ENCODE measurements around the gene TMEM266. TPM values are rescaled to one million over a fixed set of nuclear protein-coding genes. Genes with fewer than 3 reads are reported as not detected.

TMEM266 gene
- total RNA-seq, 1 donor from 2014 or later, result not detected

DNA sequence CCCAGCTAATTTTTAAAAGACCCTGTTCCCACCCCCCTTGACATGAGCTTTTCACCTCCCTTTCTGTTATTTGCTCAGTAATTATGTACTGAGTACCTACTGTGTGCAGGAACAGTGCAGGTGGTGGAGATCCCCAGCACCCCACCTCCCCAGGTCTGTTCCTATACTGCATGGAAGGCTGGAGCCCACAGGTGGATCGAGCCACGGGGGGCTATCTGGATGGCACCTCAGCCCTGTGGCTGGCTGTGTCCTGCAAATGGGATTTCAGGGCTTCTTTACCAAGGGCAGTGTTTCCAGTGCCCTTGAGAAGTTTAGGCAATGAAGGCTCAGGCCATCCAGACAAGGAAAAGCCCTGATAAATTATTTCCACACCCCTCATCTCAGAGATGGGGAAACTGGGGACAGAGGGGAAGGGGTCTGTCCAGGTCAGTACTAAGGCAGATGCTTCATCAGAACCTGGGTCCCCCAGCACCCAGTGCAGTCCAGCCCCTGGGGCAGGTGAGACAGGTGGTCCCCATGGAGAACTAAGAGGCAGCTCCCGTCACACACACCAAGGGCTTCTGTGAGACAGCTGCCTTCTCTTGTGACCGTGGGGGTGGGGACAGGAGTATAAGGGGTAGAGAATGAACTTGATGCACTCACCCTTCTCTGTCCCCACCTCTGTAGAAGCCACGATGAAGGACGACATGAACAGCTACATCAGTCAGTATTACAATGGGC, 141.9 kb downstream of the TMEM266 start:
- no peak for DNase-seq (ENCODE audit: low read depth in 2 of 2)

GRCh38 chr15:76203346-76204108, 143.7 kb downstream of the TMEM266 start:
- no peak for DNase-seq (ENCODE audit: low read depth in 2 of 2)

DNA sequence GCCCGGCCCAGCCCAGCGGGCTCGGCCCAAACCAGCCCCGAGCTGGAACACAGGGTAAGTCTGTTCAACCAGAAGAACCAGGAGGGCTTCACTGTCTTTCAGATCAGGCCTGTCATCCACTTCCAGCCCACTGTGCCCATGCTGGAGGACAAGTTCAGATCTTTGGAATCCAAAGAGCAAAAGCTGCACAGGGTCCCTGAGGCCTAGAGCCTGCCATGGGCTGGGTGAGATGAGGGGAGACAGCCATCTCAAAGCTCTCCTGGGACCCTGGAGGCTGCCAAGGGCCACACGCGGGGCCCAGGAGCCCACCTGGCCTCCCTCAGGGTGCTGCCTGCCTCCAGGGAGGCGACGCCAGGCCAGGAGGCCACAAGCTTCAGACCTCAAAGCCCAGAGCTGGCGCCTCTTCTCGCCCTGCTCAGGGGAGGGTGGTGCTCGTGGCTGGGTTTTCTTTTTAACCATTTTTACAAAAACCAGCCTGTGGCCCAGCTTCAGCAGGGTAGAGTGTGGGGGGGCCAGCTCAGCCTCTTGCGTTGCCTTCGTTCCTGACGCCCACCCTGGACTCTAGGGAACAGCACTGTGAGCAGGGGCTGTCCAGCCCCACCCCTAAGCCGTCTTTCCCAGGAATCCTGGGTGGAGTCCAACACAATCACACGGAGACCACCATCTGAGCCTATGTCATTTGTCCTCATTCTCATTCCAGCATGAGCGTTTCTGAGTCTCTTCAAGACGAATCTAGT, 144.5 kb downstream of the TMEM266 start:
- no peak for DNase-seq (ENCODE audit: low read depth in 2 of 2)

- DNase-seq (ENCODE audit: low read depth in 2 of 2), result no peak
These were observed 145.2 kb downstream of the TMEM266 start for GRCh38 chr15:76204916-76205460.

- peak; percentile 79 to 91 for DNase-seq (ENCODE audit: low read depth in 2 of 2)
These were observed 146.7 kb downstream of the TMEM266 start for GRCh38 chr15:76206325-76206976.

DNA sequence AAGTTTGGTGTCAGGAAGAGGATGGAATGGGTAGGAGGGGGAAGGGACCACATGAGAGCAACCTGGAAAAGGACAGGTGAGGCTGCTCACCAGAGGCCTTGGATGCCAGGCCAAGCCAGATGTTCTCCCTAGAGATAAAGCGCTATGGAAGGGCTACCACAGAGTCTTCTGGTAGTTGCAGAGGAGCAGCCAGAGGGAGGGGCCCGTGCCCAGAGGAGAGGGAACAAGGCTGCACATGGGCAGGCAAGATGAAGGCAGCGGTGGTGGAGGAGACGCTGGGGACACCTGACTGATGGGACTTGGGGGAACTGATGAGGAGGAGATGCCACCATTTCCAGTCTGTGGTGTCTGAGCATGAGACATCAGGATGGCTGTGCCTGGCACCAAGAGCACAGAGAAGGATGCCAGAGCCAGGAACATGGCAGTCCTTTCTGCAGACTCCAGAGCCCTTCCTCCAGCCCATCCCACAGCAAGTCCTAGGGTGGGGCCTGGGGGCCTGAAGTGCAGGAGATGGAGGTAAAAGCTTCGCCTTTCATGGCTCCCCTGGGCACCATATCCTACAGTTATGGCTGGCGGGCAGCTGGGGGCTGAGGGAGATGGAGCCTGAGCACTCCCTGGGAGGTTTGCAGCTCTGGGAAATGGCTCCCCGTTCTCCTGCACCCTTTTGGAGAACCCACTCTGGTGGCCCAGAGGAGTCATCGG, 148.4 kb downstream of the TMEM266 start:
- no peak for DNase-seq (ENCODE audit: low read depth in 2 of 2)

- no peak for DNase-seq (ENCODE audit: low read depth in 2 of 2)
These were observed 149.1 kb downstream of the TMEM266 start for GRCh38 chr15:76208786-76209424.

DNA sequence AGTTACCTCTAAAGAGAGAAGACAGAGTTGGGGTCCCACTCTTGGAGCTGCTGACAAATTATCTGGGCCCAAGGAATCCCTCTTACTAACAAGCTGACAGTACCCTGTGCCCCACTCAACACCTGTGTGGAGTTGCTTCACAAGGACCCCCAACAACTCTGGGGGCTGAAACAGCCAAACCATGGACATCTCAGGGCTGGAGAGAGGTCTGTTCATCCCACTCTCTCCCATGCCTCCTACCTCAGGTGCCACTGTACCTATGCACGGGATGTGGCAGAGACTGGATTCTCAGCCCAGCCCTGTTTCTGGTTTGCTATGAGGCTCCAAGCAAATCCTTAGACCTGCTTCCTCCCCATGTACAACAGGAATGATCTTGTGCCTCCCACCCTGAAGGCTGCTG, 149.7 kb downstream of the TMEM266 start:
- DNase-seq (ENCODE audit: low read depth in 2 of 2), result no peak

DNA sequence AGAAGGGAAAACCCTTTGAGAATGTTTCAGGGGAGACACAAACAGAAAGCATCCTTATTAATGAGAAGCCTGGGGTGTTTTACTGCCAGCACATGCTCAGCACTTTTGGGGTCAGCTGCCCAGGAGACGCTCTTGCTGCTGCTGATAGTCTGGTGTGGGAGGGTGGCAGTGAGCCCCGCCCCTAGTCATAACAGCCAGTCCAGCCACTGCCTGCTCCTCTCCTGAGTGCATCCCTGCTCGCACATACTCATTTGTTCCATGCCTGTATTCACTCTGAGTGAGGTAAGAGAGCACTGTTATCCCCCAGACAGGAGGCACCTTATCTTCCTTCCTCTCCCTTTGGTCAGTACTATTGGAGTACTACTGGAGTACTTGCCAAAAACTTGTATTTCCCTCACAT, 150.2 kb downstream of the TMEM266 start:
- peak in 1 of 2 donors; percentile 36 for DNase-seq (ENCODE audit: low read depth in 2 of 2)

GRCh38 chr15:76215634-76216033, 155.8 kb downstream of the TMEM266 start:
- DNase-seq (ENCODE audit: low read depth in 2 of 2), result no peak

GRCh38 chr15:76217029-76217881, 157.5 kb downstream of the TMEM266 start:
- peak in 1 of 2 donors; percentile 28 for DNase-seq (ENCODE audit: low read depth in 2 of 2)

DNA sequence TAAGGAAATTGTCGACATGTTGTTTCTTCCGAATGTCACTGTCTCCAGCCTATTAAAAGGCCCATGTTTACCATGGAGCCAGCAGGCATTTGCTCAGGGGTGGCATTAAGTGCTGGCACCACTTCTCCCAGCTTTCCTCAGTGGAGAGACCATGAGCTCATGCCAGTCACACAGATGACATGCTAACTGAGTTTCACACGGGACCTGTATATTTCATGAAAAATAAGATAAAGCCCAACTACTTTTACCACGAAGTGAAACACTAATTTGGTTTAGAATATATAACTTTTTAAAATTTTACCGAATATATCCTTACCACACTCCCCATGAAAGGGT, 158.1 kb downstream of the TMEM266 start:
- no peak for DNase-seq (ENCODE audit: low read depth in 2 of 2)

DNA sequence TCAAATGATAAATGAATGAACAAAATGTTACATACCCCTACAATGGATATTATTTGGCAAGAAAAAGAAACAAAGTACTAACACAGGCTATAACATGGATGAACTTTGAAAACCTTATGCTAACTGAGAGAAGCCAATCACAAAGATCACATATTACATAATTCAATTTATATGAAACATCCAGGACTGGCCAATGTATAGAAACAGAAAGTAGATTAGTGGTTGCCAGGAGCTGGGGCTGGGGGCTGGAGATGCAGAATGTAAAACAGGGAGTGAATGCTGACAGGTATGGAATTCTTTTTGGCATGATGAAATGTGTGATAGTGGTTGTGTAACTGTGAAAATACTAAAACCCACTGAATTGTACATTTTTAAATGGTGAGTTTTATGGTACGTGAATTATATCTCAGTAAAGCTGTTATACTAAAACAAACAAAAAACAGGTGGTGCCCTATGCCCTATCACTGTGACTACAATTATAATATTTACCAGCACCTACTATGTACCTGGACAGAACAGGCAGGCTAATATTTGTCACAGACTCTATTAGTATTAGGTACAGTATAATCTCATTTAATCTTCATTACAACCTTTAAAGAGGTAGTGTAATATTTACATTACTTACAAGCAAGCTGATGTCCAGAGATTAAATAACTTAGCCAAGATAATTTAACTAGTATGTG, 161.4 kb downstream of the TMEM266 start:
- DNase-seq (ENCODE audit: low read depth in 2 of 2), result no peak

- DNase-seq (ENCODE audit: low read depth in 2 of 2), result no peak
These were observed 162.4 kb downstream of the TMEM266 start for GRCh38 chr15:76222159-76222558.

DNA sequence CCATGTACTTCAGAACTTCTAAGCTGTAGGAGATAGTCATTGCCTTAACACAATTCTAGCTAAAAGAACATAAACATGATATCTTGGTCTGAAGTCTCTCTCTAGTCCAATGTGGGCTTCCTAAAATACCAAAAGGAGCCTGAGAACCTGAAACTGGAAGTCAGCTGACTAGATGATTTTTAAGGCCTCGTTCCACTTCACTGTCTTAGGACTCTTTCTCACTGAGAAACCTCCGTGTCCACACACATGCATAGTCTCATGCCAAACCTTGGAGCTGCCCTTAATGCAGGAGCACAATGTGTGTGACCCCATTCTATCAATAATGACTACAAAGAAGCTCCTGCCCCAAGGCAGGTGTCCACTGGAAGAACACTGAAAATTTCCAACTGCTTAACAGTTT, 163.7 kb downstream of the TMEM266 start:
- no peak for DNase-seq (ENCODE audit: low read depth in 2 of 2)

- DNase-seq (ENCODE audit: low read depth in 2 of 2), result no peak
These were observed 169.5 kb downstream of the TMEM266 start for GRCh38 chr15:76229266-76229665.

DNA sequence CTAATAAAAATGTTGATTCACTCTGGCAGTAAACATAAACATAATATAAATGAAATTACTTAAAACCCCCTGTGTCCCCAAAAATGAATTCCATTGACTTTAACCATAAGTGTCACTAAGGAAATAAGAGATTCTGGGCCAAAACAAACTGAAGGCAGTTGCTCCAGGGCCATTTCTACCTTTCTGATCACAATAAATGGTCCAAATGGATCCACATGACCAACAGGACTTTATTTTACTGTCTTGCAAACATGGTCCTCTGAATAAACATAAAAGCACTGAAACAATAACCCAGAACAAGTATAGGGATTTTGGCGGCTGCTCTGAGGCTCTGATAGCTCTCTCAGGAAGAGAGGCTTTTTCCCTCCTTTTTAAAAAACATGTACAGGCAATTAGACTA, 174.1 kb downstream of the TMEM266 start:
- no peak for DNase-seq (ENCODE audit: low read depth in 2 of 2)

- no peak for DNase-seq (ENCODE audit: low read depth in 2 of 2)
These were observed 174.6 kb downstream of the TMEM266 start for GRCh38 chr15:76234337-76234889.

All from lung microvascular endothelial cell (primary cell).